ENCODE measurements around the gene ADAMTS14.
"Not testable (repeated sequence)": the region's sequence is repeated elsewhere in the genome, so short reads cannot be mapped to it uniquely, and the experiment has no call there.

The ADAMTS14 gene, protein sequence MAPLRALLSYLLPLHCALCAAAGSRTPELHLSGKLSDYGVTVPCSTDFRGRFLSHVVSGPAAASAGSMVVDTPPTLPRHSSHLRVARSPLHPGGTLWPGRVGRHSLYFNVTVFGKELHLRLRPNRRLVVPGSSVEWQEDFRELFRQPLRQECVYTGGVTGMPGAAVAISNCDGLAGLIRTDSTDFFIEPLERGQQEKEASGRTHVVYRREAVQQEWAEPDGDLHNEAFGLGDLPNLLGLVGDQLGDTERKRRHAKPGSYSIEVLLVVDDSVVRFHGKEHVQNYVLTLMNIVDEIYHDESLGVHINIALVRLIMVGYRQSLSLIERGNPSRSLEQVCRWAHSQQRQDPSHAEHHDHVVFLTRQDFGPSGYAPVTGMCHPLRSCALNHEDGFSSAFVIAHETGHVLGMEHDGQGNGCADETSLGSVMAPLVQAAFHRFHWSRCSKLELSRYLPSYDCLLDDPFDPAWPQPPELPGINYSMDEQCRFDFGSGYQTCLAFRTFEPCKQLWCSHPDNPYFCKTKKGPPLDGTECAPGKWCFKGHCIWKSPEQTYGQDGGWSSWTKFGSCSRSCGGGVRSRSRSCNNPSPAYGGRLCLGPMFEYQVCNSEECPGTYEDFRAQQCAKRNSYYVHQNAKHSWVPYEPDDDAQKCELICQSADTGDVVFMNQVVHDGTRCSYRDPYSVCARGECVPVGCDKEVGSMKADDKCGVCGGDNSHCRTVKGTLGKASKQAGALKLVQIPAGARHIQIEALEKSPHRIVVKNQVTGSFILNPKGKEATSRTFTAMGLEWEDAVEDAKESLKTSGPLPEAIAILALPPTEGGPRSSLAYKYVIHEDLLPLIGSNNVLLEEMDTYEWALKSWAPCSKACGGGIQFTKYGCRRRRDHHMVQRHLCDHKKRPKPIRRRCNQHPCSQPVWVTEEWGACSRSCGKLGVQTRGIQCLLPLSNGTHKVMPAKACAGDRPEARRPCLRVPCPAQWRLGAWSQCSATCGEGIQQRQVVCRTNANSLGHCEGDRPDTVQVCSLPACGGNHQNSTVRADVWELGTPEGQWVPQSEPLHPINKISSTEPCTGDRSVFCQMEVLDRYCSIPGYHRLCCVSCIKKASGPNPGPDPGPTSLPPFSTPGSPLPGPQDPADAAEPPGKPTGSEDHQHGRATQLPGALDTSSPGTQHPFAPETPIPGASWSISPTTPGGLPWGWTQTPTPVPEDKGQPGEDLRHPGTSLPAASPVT

DNA sequence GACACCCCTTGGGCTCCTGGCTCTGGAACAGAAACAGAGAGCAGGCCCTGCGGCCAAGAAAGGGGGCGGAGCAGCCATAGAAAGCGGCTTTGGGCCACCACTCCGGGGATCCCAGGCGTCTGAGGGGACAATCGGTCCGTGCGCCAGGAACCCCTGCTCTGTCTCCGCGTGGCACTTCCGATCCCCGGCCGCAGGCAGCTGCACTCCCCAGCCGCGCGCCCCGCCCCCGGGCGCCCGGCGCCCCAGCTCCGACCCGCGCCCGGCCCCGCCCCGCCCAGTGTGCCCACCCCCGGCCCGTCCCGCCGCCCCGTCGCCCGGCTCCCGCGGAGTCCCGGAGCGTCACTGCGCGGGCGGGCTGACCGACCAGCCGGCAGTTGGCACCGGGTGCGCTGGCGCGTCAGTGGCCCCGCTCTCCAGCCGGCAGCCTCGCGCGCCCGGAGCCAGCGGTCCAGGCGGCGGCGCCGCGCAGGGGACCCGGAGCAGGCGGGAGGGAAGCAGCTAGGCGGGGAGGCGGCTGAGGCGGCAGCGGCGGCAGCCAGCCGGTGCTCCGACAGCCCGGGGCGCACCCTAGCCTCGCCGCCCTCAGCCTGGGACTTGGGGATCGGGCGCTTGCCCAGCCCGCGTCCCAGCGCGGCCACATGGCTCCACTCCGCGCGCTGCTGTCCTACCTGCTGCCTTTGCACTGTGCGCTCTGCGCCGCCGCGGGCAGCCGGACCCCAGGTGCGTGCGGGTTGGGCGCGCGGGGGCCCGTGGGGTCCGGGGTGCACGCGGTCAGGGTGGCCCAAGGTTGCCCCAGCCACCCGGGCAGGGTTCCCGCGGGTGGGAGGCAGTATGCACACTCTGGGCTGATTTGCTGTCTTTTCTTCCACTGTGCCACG is at the start of gene ADAMTS14:
Gene ADAMTS14, plus strand, starts transcription at position 342 of the 878 bp plus-strand sequence. Its CDS starts 297 bp downstream, at position 639.
- no peak within 1 kb of the TSS; the same call in 1 of the 2 replicates for H3K4me3 ChIP-seq (ENCODE audit: low read length)
- TF ChIP-seq ZNF274 (IDR thresholded peaks at IDR 0.05; ENCODE audit: low read depth, low read length) = no peak

DNA sequence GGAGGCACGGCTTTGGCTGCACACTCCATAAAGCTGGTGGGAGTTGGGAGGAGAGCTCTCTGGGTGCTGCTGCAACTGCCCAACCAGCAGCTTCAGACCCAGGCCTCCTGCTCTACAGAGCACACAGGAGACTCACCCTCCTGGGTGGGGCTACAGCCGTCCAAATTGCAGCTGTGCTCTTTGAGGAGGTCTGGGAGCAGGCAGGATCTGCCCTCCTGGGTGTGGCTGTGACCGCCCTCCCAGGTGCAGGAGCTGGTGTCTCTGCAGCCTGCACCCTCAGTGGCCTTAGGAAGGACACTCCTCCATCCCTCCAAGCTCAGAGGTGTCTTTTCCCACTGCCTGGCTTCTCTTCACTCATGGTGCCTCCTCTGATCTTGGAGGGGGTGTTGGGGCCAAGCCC is 49.8 kb upstream of the ADAMTS14 start:
- TF ChIP-seq ZNF274 (IDR thresholded peaks at IDR 0.05; ENCODE audit: low read depth, low read length) = no peak
- H3K4me3 ChIP-seq (ENCODE audit: low read length) = no peak overlapping the region

DNA sequence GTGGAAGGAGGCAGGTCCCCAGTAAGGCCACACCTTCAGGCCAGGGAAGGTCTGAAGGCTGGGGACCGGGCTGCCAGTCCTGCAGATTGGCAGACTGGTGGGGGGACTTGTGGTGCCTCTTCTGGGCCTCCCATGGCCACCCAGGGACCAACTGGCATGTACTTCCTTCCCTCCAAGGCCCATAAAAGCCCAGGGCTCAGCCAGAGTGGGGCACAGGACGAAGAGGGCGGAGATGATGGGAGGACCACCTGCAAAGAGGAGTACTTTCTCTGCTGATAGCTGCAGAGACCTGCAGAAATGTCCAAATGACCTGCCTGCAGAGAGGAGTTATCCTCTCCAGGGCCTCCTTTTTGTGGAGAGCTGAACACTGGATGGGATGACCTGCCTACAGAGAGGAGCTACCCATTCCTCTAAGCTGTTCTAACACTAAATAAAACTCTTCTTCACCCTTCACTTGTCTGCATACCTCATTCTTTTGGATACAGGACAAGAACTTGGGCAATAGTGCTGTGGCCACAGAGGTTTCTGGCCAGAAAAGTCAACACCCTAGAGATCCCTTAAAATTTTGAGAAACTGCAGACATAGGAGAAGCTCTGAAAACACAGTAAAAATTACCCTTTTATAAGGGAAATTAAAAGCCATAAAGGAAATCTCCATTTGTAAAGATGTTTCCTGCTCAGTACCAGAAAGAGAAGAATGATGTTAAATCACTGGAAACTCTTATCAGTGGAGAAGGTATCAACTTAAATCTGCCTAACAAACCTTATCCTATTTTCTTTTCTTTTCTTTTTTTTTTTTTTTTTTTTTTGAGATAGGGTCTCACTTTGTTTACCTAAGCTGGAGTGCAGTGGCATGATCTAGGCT is 49.1 kb upstream of the ADAMTS14 start:
- TF ChIP-seq ZNF274 (IDR thresholded peaks at IDR 0.05; ENCODE audit: low read depth, low read length) = no peak
- H3K4me3 ChIP-seq (ENCODE audit: low read length) = no peak overlapping the region

DNA sequence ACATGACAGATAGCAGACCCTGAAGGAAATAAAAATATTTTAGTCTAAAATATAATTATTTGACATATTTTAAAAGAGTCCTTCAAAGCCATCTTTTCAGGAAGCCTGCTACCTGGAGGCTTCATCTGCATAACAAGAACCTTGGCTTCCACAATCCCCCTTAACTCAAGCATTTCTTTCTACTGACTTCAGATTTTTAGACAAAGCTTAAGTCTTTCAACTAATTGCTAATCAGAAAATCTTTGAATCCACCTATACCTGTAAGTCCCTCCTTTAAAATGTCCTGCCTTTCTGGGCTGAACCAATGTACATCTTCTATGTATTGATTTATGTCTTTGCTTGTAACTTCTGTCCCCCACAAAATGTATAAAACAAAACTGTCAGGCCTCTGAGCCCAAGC is 46.2 kb upstream of the ADAMTS14 start:
- no peak overlapping the region for H3K4me3 ChIP-seq (ENCODE audit: low read length)
- TF ChIP-seq ZNF274 (IDR thresholded peaks at IDR 0.05; ENCODE audit: low read depth, low read length) = no peak

DNA sequence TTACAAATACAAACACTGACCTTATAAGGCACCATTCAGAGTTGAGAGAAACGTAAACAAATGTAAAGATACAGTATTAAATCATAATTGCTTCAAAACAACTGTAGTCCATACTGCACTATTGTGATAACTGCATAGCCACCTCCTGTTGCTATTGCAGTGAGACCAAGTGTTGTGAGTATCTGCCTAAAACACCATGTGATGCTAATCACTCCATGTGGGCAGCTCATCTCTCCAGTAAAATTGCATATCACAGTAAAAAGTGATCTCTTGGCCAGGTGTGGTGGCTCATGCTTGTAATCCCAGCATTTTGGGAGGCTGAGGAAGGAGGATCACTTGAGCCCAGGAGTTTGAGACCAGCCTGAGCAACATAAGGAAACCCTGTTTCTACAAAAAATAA is 43.0 kb upstream of the ADAMTS14 start:
- no peak overlapping the region for H3K4me3 ChIP-seq (ENCODE audit: low read length)
- no peak for TF ChIP-seq ZNF274 (IDR thresholded peaks at IDR 0.05; ENCODE audit: low read depth, low read length)

DNA sequence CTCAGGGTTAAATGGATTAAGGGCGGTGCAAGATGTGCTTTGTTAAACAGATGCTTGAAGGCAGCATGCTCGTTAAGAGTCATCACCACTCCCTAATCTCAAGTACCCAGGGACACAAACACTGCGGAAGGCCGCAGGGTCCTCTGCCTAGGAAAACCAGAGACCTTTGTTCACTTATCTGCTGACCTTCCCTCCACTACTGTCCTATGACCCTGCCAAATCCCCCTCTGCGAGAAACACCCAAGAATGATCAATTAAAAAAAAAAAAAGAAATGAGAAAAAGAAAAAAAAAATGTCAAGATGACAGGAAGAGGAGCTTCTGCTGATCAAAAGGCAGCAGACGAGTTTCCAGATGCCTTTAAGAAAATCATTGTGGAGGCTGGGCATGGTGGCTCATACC is 40.6 kb upstream of the ADAMTS14 start:
- not testable (repeated sequence) for H3K4me3 ChIP-seq (ENCODE audit: low read length)

DNA sequence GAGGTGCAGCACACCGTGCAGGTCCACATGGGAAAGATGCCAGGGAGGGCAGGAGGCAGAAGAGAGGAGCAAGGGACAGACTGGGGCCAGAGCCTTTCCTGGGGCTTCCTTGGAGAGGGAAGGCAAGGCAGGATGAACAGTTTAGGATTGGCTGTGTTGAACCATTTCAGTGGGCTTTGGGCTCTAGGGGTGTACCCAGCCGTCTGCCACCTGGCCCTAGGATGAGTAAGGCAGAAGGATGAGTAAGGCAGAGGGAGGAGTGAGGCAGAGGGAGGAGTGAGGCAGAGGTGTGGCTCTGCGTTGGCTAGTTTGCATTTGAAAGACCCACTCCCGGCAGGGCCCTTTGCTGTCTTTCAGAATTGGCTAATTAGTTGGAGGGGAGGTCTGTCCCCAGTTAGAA is 38.3 kb upstream of the ADAMTS14 start:
- H3K4me3 ChIP-seq (ENCODE audit: low read length) = no peak overlapping the region
- TF ChIP-seq ZNF274 (IDR thresholded peaks at IDR 0.05; ENCODE audit: low read depth, low read length) = no peak

DNA sequence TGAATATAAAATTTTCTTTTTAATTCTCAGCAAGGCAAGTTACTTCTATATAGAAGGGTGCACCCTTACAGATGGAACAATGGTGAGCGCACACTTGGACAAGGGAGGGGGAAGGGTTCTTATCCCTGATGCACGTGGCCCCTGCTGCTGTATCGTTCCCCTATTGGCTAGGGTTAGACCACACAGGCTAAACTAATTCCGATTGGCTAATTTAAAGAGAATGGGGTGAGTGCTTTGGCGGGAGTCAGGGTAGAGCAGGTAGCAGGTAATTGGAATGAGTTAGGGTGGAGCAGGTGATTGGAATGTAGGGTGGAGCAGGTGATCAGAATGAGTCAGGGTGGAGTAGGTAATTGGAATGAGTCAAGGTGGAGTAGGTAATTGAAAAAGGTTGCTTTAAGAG is 37.8 kb upstream of the ADAMTS14 start:
- not testable (repeated sequence) for H3K4me3 ChIP-seq (ENCODE audit: low read length)

DNA sequence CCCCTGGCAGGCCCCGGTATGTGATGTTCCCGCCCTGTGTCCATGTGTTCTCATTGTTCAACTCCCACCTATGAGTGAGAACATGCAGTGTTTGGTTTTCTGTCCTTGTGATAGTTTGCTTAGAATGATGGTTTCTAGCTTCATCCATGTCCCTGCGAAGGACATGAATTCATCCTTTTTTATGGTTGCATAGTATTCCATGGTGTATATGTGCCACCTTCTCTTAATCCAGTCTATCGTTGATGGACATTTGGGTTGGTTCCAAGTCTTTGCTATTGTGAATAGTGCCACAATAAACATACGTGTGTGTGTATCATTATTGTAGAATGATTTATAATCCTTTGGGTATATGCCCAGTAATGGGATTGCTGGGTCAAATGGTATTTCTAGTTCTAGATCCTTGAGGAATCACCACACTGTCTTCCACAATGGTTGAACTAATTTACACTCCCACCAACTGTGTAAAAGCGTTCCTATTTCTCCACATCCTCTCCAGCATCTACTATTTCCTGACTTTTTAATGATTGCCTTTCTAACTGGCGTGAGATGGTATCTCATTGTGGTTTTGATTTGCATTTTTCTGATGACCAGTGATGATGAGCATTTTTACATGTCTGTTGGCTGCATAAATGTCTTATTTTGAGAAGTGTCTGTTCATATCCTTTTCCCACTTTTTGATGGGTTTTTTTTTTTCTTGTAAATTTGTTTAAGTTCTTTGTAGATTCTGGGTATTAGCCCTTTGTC is 32.5 kb upstream of the ADAMTS14 start:
- not testable (repeated sequence) for H3K4me3 ChIP-seq (ENCODE audit: low read length)

DNA sequence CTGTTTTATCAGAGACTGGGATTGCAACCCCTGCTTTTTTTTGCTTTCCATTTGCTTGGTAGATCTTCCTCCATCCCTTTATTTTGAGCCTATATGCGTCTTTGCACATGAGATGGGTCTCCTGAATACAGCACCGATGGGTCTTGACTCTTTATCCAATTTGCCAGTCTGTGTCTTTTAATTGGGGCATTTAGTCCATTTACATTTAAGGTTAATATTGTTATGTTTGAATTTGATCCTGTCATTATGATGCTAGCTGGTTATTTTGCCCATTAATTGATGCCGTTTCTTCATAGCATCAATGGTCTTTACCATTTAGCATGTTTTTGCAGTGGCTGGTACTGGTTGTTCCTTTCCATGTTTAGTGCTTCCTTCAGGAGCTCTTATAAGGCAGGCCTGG is 29.0 kb upstream of the ADAMTS14 start:
- not testable (repeated sequence) for H3K4me3 ChIP-seq (ENCODE audit: low read length)

DNA sequence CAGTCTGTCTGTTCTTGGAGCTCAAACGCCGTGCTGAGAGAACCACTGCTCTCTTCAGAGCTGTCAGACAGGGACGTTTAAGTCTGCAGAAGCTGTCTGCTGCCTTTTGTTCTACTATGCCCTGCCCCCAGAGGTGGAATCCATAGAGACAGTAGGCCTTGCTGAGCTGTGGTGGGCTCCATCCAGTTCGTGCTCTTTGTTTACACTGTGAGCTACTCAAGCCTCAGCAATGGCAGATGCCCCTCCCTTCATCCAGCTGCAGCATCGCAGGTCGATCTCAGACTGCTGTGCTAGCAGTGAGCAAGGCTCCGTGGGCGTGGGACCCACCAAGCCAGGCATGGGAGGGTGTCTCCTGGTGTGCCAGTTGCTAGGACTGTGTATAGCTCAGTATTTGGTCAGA is 27.3 kb upstream of the ADAMTS14 start:
- H3K4me3 ChIP-seq (ENCODE audit: low read length) = not testable (repeated sequence)

DNA sequence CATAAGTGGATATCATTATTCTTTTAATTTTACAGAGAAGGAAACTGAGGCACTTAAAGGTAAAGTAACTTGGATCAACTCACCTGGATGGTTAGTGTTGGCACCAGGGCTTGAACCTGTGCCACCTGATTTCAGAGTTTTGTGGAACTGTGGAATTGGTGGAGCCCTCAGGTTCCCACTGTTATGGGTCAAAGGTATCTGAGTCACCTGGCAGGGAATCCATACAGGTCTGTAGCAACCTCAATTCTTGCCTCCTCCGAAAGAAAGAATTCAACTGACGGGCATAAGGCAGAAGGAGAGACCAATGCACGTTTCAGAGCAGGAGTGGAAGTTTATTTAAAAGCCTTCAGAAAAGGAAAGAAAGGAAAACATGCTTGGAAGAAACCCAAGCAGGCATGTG is 25.2 kb upstream of the ADAMTS14 start:
- H3K4me3 ChIP-seq (ENCODE audit: low read length) = no peak overlapping the region
- TF ChIP-seq ZNF274 (IDR thresholded peaks at IDR 0.05; ENCODE audit: low read depth, low read length) = no peak
